ENCODE data around the gene KDM4B. TPM values are rescaled to one million over a fixed set of nuclear protein-coding genes. Genes with fewer than 3 reads are reported as not detected.

Gene KDM4B
- total and polyA plus RNA-seq, 10 of the 15 experiments (the other 5 are each of a cell fraction or from before 2014, with no cell fraction given) = 0.47 to 49.6 (median 16.2) TPM

- Histone ChIP-seq H3K9me3 (replicated peaks; ENCODE audit: control insufficient read depth, insufficient read depth, low read length) (no peaks in the 10 kb centered on the region), H3K9ac (ENCODE audit: control insufficient read depth, insufficient read depth, low read length) (no peak overlapping the region), H2AFZ (ENCODE audit: control insufficient read depth, low read depth, low read length) (no peak overlapping the region), H3K4me1 (ENCODE audit: control insufficient read depth, insufficient read depth, low read length) (no peaks in the 10 kb centered on the region), H3K4me2 (ENCODE audit: control insufficient read depth, insufficient read depth) (no peak overlapping the region), H3K27me3 (replicated peaks in 1 of 2; ENCODE audit: control insufficient read depth in 2 of 2, insufficient read depth in 2 of 2, low read length in 1 of 2) (no peaks in the 10 kb centered on the region), H4K20me1 (ENCODE audit: control insufficient read depth, insufficient read depth) (no peaks in the 10 kb centered on the region), H3K4me3 (no peak overlapping the region), H3K36me3 (ENCODE audit: control insufficient read depth in 2 of 2, insufficient read depth in 2 of 2, low read length in 1 of 2) (no peaks in the 10 kb centered on the region), H3K27ac (ENCODE audit: control insufficient read depth, insufficient read depth) (no peak overlapping the region), H3K79me2 (ENCODE audit: control insufficient read depth, insufficient read depth, low read length) (no peaks in the 10 kb centered on the region)
- no TSS peak for BruUV-seq (replicated peaks)
- in situ Hi-C loops (cut with MboI) = no loop called here
- ATAC-seq (no peak), DNase-seq (ENCODE audit: low read depth, low spot score) (no peak), FAIRE-seq (no peak)
- CTCF ChIA-PET = no interaction called here
- SMC1A ChIA-PET (ENCODE audit: uncharacterized antibody, unreplicated experiment) = no interaction called here
- intact Hi-C loops (cut with micrococcal nuclease; ENCODE audit: unreplicated experiment) = no loop called here
- POLR2A ChIA-PET = no interaction called here
- RAD21 ChIA-PET (ENCODE audit: unreplicated experiment) = no interaction called here
- no peak for TF ChIP-seq ATF7 (IDR thresholded peaks at IDR 0.05; ENCODE audit: low read depth)
- TF ChIP-seq BHLHE40 (IDR thresholded peaks at IDR 0.05; ENCODE audit: borderline replicate concordance in 1 of 2, low read depth in 2 of 2, low read length in 1 of 2) = no peak
- no peak for TF ChIP-seq RBBP5 (conservative IDR thresholded peaks at IDR 0.05)
- no peak for TF ChIP-seq NR2C1 (IDR thresholded peaks at IDR 0.05)
- no peak for TF ChIP-seq NFYB (IDR thresholded peaks at IDR 0.05; ENCODE audit: insufficient read depth, low read depth, low read length)
- TF ChIP-seq NR2F1 (conservative IDR thresholded peaks at IDR 0.05) = no peak
- TF ChIP-seq ZNF217 (IDR thresholded peaks at IDR 0.05) = no peak
- no peak for TF ChIP-seq TCF3 (IDR thresholded peaks at IDR 0.05; ENCODE audit: borderline replicate concordance, insufficient read depth, low read depth, low read length)
- TF ChIP-seq SUZ12 (IDR thresholded peaks at IDR 0.05; ENCODE audit: unreplicated experiment) = no peak
- TF ChIP-seq POLR2AphosphoS5 (IDR thresholded peaks at IDR 0.05; ENCODE audit: low read length) = no peak
These were observed 197.3 kb downstream of the KDM4B start for GRCh38 chr19:5166262-5166661.

DNA sequence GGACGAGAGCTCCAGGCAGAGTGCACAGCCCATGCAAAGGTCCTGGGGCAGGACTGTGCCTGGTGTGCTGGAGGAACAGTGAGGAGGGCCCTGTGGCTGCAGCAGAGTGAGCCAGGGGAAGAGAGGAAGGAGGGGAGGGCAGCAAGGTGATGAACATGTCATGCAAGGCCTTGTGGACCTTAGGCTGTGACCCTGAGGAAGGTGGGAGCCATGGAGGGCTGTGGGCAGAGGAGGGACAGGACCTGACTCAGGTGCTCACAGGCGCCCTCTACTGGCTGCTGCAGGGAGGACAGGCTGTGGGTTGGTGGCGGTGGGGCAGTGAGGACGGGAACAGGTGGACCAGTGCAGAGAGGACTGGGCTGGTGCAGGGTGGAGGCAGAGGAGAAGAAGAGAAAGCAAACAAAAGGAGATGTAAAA lies 201.4 kb downstream of the KDM4B start:
- intact Hi-C loops (cut with micrococcal nuclease; ENCODE audit: unreplicated experiment) = no loop called here
- Histone ChIP-seq H3K27ac (ENCODE audit: control insufficient read depth, insufficient read depth) (no peak overlapping the region), H3K9me3 (replicated peaks; ENCODE audit: control insufficient read depth, insufficient read depth, low read length) (no peaks in the 10 kb centered on the region), H3K79me2 (ENCODE audit: control insufficient read depth, insufficient read depth, low read length) (no peaks in the 10 kb centered on the region), H3K4me3 (no peak overlapping the region), H3K9ac (ENCODE audit: control insufficient read depth, insufficient read depth, low read length) (no peak overlapping the region), H2AFZ (ENCODE audit: control insufficient read depth, low read depth, low read length) (no peak overlapping the region), H3K4me1 (ENCODE audit: control insufficient read depth, insufficient read depth, low read length) (no peaks in the 10 kb centered on the region), H3K27me3 (replicated peaks in 1 of 2; ENCODE audit: control insufficient read depth in 2 of 2, insufficient read depth in 2 of 2, low read length in 1 of 2) (no peaks in the 10 kb centered on the region), H4K20me1 (ENCODE audit: control insufficient read depth, insufficient read depth) (no peaks in the 10 kb centered on the region), H3K4me2 (ENCODE audit: control insufficient read depth, insufficient read depth) (no peak overlapping the region), H3K36me3 (ENCODE audit: control insufficient read depth in 2 of 2, insufficient read depth in 2 of 2, low read length in 1 of 2) (no peaks in the 10 kb centered on the region)
- in situ Hi-C loops (cut with MboI) = no loop called here
- peak; percentile 69 for ATAC-seq
- ChIA-PET SMC1A (ENCODE audit: uncharacterized antibody, unreplicated experiment) (interaction anchor here (0.8 to 1.1 kb wide), 2 partner anchors 9 to 357 kb away, joined by 3 to 4 read pairs; no protein-coding TSS in a partner anchor), CTCF (interaction anchor here (0.7 to 1.3 kb wide), 5 partner anchors 9 to 306 kb away, joined by 3 to 5 read pairs (median 3); no protein-coding TSS in a partner anchor), POLR2A (interaction anchor here (0.6 kb wide), 1 partner anchor 24 kb away, joined by 3 read pairs; no protein-coding TSS in a partner anchor), RAD21 (ENCODE audit: unreplicated experiment) (no interaction called here)
- FAIRE-seq = no peak
- no TSS peak for BruUV-seq (replicated peaks)
- DNase-seq (ENCODE audit: low read depth, low spot score) = no peak
- TF ChIP-seq SMC3 (IDR thresholded peaks at IDR 0.05; ENCODE audit: borderline replicate concordance, low read length) (peak; percentile 44), POLR2AphosphoS2 (IDR thresholded peaks at IDR 0.05; ENCODE audit: low read depth, low read length) (no peak), TARDBP (IDR thresholded peaks at IDR 0.05; ENCODE audit: borderline replicate concordance) (no peak), RAD21 (IDR thresholded peaks at IDR 0.05; ENCODE audit: insufficient read depth, low read depth, low read length) (0 out of 2 replicates have a peak, but pooled peaks have one; percentile 27), BHLHE40 (IDR thresholded peaks at IDR 0.05; ENCODE audit: borderline replicate concordance in 1 of 2, low read depth in 2 of 2, low read length in 1 of 2) (no peak), NR2C2 (IDR thresholded peaks at IDR 0.05; ENCODE audit: borderline replicate concordance, control insufficient read depth, insufficient read length, low read depth) (no peak), NR2F1 (conservative IDR thresholded peaks at IDR 0.05) (no peak), SMARCA5 (IDR thresholded peaks at IDR 0.05) (peak; percentile 90; the same call in 1 of the 2 replicates)
- TF ChIP-seq, protein P1, sequence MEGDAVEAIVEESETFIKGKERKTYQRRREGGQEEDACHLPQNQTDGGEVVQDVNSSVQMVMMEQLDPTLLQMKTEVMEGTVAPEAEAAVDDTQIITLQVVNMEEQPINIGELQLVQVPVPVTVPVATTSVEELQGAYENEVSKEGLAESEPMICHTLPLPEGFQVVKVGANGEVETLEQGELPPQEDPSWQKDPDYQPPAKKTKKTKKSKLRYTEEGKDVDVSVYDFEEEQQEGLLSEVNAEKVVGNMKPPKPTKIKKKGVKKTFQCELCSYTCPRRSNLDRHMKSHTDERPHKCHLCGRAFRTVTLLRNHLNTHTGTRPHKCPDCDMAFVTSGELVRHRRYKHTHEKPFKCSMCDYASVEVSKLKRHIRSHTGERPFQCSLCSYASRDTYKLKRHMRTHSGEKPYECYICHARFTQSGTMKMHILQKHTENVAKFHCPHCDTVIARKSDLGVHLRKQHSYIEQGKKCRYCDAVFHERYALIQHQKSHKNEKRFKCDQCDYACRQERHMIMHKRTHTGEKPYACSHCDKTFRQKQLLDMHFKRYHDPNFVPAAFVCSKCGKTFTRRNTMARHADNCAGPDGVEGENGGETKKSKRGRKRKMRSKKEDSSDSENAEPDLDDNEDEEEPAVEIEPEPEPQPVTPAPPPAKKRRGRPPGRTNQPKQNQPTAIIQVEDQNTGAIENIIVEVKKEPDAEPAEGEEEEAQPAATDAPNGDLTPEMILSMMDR (IDR thresholded peaks at IDR 0.05 in 2 of 3, conservative IDR thresholded peaks at IDR 0.05 in 1 of 3; ENCODE audit: control insufficient read depth in 2 of 3, extremely low read depth in 1 of 3, insufficient read depth in 1 of 3, low read depth in 3 of 3, low read length in 3 of 3) = peak; percentile 36 to 82 (median 67)
- WGBS (ENCODE audit: insufficient coverage, insufficient replicate concordance, low lambda C conversion rate, missing lambda C conversion rate) = 14% methylated on average over 4 of the region's 4 CpGs

Data from GM12878 (cell line).